ENCODE measurements around the gene GMDS.

Gene GMDS

DNA sequence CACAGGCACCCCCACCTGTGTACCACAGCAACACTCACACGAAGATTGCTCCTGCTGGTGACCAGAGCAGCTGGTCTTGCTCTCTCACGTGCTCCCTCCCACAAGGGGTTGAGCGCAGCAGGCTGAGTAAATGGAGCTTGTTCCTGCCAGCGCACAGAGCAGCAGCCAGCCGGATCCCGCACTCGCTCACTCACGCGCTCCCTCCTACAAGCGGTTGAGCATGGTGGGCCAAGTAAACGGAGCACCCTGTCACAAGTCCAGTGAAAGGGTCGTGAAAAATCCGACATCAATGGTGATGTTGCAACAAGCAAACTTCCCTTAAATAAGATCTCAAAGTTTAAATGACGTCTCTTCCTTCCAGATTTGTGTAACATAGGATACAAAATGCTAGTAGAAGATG lies 322.0 kb downstream of the GMDS start:
- no peak for DNase-seq

DNA sequence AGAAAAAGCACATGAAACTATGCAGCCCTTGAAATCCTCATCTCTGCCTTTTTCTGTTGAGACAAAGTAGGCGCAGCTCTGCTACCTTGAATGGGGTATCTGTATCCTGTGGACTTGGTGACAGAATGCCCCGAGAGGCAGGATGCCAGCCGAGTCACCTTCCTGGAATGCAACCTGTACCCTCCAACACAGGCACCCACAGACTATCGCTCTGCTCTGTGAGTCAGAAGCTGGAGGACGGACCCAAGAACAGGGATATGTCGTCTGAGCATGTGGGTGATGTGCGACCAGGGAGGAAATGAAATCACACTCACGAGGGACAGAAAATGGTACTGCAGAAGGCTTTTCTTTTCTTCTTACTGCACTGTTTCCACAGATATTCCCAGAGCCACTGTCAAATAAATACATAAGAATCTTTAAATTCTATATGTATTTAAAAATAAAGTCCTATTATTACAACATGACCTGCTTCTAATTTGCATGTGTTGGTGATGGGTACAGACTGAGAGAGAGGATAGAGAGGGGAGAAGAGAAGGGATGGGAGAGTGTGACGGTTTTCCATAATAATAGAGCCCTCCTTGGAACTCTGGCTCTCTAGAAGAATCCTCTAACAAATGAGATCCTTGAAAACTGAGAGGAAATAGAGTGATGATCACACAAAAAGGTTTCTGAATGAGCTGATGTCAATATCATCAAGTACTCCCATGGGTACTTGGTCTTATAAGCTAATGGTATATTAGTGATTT lies 327.6 kb downstream of the GMDS start:
- DNase-seq, result no peak

GRCh38 chr6:1916334-1917070 lies 328.9 kb downstream of the GMDS start:
- DNase-seq, result peak; percentile 6

DNA sequence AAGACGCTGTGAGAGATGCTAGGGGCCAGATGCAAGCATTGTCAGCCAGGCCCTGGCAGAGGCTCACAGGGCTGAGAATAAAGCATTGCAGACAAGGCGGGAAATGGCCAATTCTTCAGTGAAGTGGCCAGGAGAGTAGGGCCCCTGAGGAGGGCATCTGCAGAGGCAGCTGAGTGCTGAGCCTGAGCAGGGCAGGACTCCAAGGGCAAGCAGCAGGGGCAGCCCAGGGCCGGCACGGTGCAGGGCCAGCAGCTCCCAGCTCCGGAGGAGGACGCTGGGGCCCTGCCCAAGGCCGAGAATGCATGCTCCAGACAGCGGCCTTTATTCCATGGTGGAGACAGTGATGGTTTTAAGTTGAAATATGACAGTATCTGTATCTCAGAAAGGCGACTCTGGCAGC lies 330.2 kb downstream of the GMDS start:
- DNase-seq, result no peak

GRCh38 chr6:1913577-1913976 lies 331.8 kb downstream of the GMDS start:
- peak; percentile 30 for DNase-seq

- no peak for DNase-seq
Observed at GRCh38 chr6:1912731-1913130, 332.7 kb downstream of the GMDS start.

- peak; percentile 41 for DNase-seq
Observed at GRCh38 chr6:1911474-1911873, 333.9 kb downstream of the GMDS start.

GRCh38 chr6:1910621-1911407 lies 334.6 kb downstream of the GMDS start:
- DNase-seq, result no peak

DNA sequence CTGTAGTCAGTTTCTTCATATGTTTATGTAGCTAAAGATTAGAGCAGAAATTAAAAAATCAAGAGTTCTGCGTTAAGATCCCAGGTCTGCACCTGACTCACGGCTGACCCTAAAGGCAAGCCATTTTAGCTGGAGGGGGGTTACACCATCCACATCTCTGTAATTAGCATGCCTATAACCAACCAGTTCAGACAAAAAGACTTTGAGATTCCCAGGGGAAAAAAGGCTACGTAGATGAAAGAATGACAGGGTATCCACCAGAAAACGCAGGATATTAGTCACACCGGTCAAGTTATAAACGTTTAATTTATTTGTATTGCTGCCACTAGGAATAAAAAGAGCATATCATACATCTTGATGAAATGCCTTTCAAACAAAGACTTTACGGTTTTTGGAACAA lies 336.6 kb downstream of the GMDS start:
- DNase-seq, result no peak

- no peak for DNase-seq
Observed at GRCh38 chr6:1906609-1907008, 338.8 kb downstream of the GMDS start.

DNA sequence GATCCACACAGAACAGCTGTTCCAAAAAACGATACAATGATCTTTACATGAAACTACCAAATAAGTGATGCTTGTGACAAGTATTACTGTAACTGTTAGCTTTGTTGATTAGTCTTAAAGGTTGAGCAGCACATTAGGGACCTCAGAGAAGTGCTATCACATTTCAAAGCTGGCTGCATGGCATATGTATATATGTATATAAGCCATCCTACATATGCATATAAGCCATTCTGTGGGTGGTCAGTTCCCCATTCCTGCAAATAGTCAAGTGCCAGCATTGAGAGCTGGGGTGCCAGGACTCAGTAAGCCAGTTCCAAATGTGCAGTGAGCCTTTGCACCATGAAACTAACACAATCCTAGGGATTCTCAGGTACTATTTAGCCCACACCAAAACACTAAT lies 339.4 kb downstream of the GMDS start:
- DNase-seq, result no peak

GRCh38 chr6:1904898-1905297 lies 340.5 kb downstream of the GMDS start:
- DNase-seq, result no peak

GRCh38 chr6:1904466-1904799 lies 341.0 kb downstream of the GMDS start:
- DNase-seq, result no peak

DNA sequence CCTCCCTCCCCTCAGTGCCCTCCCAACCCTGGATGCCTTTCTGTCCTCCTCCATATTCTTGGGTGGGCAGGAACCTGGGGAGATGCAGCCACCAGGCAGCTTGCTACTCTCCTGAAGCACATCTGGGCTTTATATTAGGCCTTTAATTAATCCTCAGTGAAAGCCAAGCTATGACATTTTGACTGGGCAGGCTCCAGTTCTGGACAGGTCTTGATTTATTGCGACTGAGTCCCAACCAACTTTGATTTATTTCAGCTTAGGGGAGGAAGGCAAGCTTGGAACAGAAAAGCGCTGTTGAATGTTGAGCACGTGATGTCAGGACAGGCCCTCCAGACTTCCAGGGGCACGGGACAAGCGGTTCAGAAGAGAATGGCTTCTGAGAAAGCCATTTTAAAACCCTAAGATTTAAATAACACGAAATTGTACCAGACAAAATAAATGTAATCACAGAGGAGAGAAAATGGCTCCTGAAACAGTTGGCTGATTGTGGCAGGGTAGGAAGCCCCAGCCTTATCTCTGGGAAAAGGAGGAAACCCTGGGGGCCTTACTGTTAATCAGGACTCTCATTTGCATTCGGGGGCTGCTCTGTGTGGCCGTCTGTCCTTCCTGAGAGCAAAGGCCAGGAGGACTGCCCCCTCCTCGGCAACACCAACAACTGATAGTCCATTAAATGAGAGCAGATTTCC lies 341.5 kb downstream of the GMDS start:
- no peak for DNase-seq

GRCh38 chr6:1901556-1901955 lies 343.8 kb downstream of the GMDS start:
- no peak for DNase-seq

DNA sequence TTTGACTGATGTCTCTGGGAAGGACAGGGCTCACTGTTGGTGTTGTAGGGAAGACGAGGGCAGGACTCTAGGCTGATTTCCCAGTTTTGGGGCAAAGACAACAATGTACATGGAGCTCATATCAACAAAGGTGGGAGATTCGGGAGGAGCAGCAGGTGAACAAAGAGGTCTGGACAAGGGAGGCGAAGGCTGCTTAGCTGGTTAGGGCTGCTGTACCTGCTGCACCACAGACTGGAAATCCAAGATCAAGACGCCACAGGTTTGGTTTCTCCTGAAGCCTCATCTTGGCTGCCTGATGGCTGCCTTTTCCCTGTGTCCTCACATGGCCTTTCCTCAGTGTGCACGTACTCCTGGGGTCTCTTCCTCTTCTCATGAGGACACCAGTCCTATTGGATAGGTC lies 348.5 kb downstream of the GMDS start:
- no peak for DNase-seq

GRCh38 chr6:1895721-1896120 lies 349.7 kb downstream of the GMDS start:
- no peak for DNase-seq

DNA sequence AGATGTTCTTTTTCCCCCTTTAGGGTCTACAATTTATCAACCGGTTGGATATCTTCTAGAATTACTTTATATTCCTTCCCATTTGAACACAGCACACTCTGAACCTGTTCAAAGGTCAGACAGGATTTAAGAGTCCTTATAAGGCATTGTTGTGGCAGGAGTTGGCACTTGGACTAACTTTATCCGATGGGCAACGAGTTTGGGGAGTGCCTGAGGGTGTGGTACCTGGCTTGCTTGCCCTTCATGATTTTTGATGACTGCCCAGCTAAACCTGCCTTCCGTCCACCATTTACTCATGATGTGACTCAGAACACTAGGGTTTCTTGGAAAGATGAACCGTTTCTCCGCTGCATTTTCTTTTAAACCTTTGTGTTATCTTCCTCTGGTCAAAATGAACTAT lies 350.5 kb downstream of the GMDS start:
- DNase-seq, result no peak

GRCh38 chr6:1893470-1894130 lies 351.8 kb downstream of the GMDS start:
- DNase-seq, result no peak

GRCh38 chr6:1892716-1893115 lies 352.7 kb downstream of the GMDS start:
- no peak for DNase-seq

- no peak for DNase-seq
Observed at GRCh38 chr6:1890987-1891386, 354.4 kb downstream of the GMDS start.

DNA sequence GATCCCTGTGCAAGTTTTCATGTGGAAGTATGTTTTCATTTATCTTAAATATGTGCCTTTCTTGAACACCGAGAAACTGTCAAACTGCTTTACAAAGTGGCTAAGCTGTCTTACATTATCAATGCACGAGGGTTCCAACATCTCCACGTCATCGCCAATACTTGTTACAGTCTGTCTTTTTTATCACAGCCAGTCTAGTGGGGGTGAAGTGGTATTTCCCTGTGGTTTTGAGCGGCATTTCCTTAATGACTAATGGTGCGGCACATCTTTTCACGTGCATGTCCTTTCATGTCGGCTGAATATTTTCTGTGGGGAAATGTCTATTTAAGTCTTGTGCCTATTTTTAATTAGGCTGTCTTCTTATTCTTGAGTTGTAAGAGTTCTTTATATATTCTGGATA lies 355.3 kb downstream of the GMDS start:
- DNase-seq, result no peak

DNA sequence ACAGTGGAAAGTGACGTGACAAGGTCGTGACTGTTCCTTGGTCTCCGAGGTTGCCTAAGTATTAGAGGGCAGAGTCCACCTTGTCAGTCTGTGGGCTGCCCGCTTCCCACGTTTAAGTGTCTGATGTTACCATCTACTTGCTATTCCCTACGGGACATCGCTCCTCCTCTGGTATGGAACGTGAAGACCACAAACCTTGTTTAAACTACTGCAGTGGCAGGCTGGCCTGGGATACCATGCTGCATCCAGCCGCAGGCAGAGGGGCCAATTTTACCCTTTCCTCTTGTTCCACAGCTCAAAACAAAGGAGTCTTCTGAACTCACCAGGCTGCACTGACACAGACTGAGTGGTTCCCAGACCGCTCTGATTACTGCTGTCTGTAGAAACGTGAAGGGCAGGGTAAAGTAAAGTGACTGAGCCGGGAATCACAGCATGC lies 359.8 kb downstream of the GMDS start:
- no peak for DNase-seq

All from hematopoietic multipotent progenitor cell treated with erythropoietin and hydrocortisone succinate and interleukin-3 and kit ligand, for 6 days (in vitro differentiated cells).